ENCODE data around the gene FAM209B.
A peak's percentile ranks its signal among the peaks of the same experiment; 100 is the strongest.
"Not testable (repeated sequence)": the region's sequence is repeated elsewhere in the genome, so short reads cannot be mapped to it uniquely, and the experiment has no call there.

FAM209B gene

GRCh38 chr20:56537997-56538396 lies 5.0 kb downstream of the FAM209B start:
- no peak for DNase-seq

GRCh38 chr20:56540415-56540814 lies 7.4 kb downstream of the FAM209B start:
- no peak for DNase-seq

- DNase-seq: no peak
Observed at GRCh38 chr20:56542489-56543030, 9.5 kb downstream of the FAM209B start.

GRCh38 chr20:56551571-56551970 lies 18.5 kb downstream of the FAM209B start:
- DNase-seq: no peak

- no peak for DNase-seq
Observed at GRCh38 chr20:56552911-56553629, 20.0 kb downstream of the FAM209B start.

GRCh38 chr20:56554869-56555268 lies 21.8 kb downstream of the FAM209B start:
- peak in 34 of 56 donors; percentile 1 to 60 (median 28) for DNase-seq

- DNase-seq: no peak
Observed at GRCh38 chr20:56558968-56559367, 25.9 kb downstream of the FAM209B start.

GRCh38 chr20:56564526-56564925 lies 31.5 kb downstream of the FAM209B start:
- DNase-seq: not testable (repeated sequence)

GRCh38 chr20:56565511-56565910 lies 32.5 kb downstream of the FAM209B start:
- no peak for DNase-seq

- DNase-seq: no peak
Observed at GRCh38 chr20:56566621-56567020, 33.6 kb downstream of the FAM209B start.

GRCh38 chr20:56570832-56571231 lies 37.8 kb downstream of the FAM209B start:
- DNase-seq: no peak

GRCh38 chr20:56572172-56572571 lies 39.1 kb downstream of the FAM209B start:
- no peak for DNase-seq

GRCh38 chr20:56573986-56574385 lies 40.9 kb downstream of the FAM209B start:
- DNase-seq: no peak

- no peak for DNase-seq
Observed at GRCh38 chr20:56574531-56575142, 41.6 kb downstream of the FAM209B start.

- no peak for DNase-seq
Observed at GRCh38 chr20:56575157-56575556, 42.1 kb downstream of the FAM209B start.

GRCh38 chr20:56575961-56576360 lies 42.9 kb downstream of the FAM209B start:
- DNase-seq: no peak

- DNase-seq: no peak
Observed at GRCh38 chr20:56579301-56579710, 46.3 kb downstream of the FAM209B start.

- DNase-seq: no peak
Observed at GRCh38 chr20:56580226-56580625, 47.2 kb downstream of the FAM209B start.

- no peak for DNase-seq
Observed at GRCh38 chr20:56581701-56582100, 48.7 kb downstream of the FAM209B start.

GRCh38 chr20:56582542-56582941 lies 49.5 kb downstream of the FAM209B start:
- DNase-seq: no peak

GRCh38 chr20:56584916-56585315 lies 51.9 kb downstream of the FAM209B start:
- DNase-seq: no peak
